GM18873 (cell line): ENCODE measurements around the gene SLC4A8.

Experiments used
- ATAC-seq: cut with Tn5 transposase; IDR thresholded peaks from one replicate; pipeline ENCODE4 v1.9.1; 2021; ENCODE audit warnings: mild to moderate bottlenecking, moderate library complexity, moderate number of reproducible peaks; ENCODE audit not compliant: unreplicated experiment, low FRiP score

SLC4A8 gene

GRCh38 chr12:51520576-51521325 is 96.1 kb downstream of the SLC4A8 start:
- ATAC-seq = no peak

- ATAC-seq = no peak
Observed at GRCh38 chr12:51521554-51522276, 97.1 kb downstream of the SLC4A8 start.

GRCh38 chr12:51522696-51523095 is 98.1 kb downstream of the SLC4A8 start:
- no peak for ATAC-seq

- ATAC-seq = no peak
Observed at GRCh38 chr12:51524386-51524901, 99.8 kb downstream of the SLC4A8 start.

GRCh38 chr12:51525518-51525917 is 100.9 kb downstream of the SLC4A8 start:
- ATAC-seq = no peak

GRCh38 chr12:51527966-51528365 is 103.3 kb downstream of the SLC4A8 start:
- ATAC-seq = no peak

GRCh38 chr12:51528852-51529650 is 104.4 kb downstream of the SLC4A8 start:
- no peak for ATAC-seq

GRCh38 chr12:51529651-51529970 is 105.0 kb downstream of the SLC4A8 start:
- no peak for ATAC-seq

GRCh38 chr12:51530208-51530607 is 105.6 kb downstream of the SLC4A8 start:
- no peak for ATAC-seq

GRCh38 chr12:51531284-51531977 is 106.8 kb downstream of the SLC4A8 start:
- ATAC-seq = no peak

- ATAC-seq = peak; percentile 62
Observed at GRCh38 chr12:51531978-51532497, 107.4 kb downstream of the SLC4A8 start.

- no peak for ATAC-seq
Observed at GRCh38 chr12:51533799-51534198, 109.2 kb downstream of the SLC4A8 start.

- ATAC-seq = no peak
Observed at GRCh38 chr12:51534216-51535074, 109.8 kb downstream of the SLC4A8 start.

- ATAC-seq = no peak
Observed at GRCh38 chr12:51536159-51536558, 111.5 kb downstream of the SLC4A8 start.

GRCh38 chr12:51538149-51538548 is 113.5 kb downstream of the SLC4A8 start:
- no peak for ATAC-seq

GRCh38 chr12:51538599-51538998 is 114.0 kb downstream of the SLC4A8 start:
- ATAC-seq = no peak

- no peak for ATAC-seq
Observed at GRCh38 chr12:51540996-51541395, 116.4 kb downstream of the SLC4A8 start.

GRCh38 chr12:51546097-51546496 is 121.5 kb downstream of the SLC4A8 start:
- no peak for ATAC-seq

- ATAC-seq = no peak
Observed at GRCh38 chr12:51547606-51548005, 123.0 kb downstream of the SLC4A8 start.
